GM12865 (cell line): Measurements from ENCODE around the gene PP2D1.

ENCODE experiments used
- DNase-seq: peaks from one replicate; pipeline ENCODE4 v3.0.0; 2010; ENCODE audit warnings: low read depth
- H3K4me3 ChIP-seq: 2 replicates; pipeline ENCODE4 v1.5.1; 2011; ENCODE audit warnings: mild to moderate bottlenecking, low read depth, low read length, control low read depth
- TF ChIP-seq, protein P1 (sequence below): IDR thresholded peaks from 2 replicates; pipeline ENCODE4 v1.5.1; 2011; ENCODE audit warnings: low read length, control low read depth, low read depth, inconsistent platforms; ENCODE audit not compliant: insufficient read depth; ENCODE audit errors: missing control alignments

The PP2D1 gene

DNA sequence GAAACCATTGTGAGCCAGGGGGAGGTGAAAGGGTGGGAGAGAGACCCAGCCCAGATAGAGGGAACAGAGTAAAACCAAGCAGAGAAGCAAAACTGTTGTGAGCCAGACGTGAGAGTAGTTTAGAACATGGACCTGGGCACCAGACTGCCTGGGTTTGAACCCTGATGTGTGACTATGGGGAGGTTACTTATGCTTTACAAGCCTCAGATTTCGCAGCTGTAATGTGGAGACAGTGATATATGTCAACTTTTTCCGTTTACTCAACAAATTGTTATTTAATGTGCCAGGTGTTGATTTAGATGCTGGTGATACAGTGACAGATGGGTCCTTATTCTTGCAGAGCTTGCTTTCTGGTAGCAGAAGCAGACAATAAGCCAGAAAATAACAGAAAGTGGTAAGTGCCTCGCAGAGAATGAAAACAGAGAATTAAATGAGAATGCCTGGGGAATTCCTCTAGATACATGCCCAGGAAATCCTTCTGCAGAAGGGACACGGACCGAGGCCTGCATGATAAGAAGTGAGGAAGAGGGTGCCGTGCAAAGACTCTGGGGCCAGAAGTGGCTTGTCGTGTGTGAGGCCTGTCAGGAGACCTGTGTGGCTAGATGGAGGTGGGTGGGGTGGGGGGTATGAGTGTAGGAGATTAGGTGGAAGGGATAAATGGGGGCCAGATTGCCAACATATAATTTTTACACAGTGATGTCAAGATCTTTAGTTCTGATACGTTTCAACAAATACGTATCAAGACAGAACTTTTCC lies 43.1 kb upstream of the PP2D1 start:
- no peak overlapping the region for H3K4me3 ChIP-seq
- peak; percentile 18 for DNase-seq
- TF ChIP-seq, protein P1, sequence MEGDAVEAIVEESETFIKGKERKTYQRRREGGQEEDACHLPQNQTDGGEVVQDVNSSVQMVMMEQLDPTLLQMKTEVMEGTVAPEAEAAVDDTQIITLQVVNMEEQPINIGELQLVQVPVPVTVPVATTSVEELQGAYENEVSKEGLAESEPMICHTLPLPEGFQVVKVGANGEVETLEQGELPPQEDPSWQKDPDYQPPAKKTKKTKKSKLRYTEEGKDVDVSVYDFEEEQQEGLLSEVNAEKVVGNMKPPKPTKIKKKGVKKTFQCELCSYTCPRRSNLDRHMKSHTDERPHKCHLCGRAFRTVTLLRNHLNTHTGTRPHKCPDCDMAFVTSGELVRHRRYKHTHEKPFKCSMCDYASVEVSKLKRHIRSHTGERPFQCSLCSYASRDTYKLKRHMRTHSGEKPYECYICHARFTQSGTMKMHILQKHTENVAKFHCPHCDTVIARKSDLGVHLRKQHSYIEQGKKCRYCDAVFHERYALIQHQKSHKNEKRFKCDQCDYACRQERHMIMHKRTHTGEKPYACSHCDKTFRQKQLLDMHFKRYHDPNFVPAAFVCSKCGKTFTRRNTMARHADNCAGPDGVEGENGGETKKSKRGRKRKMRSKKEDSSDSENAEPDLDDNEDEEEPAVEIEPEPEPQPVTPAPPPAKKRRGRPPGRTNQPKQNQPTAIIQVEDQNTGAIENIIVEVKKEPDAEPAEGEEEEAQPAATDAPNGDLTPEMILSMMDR = no peak

DNA sequence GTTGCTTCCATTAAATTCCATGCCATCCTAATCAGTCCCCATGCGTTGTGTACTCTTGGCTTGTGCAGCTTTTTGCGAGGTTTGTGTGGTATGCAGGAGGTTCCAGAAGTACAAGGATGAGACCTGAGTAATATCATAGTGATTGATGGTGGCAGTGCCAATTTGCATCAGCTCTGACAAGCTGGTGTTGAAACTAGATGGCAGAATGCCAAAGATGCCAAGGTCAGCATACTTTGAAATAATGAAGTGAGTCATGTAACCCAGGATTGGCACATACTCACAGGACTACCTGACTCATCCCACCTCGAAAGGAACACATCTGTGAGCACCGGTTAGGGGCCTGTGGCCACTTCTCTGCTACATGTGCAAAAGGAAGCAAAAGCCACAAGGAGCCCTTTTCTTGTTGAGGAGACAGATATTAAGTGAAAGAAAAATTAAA lies 42.5 kb upstream of the PP2D1 start:
- TF ChIP-seq, protein P1 = no peak
- DNase-seq = peak; percentile 84
- no peak overlapping the region for H3K4me3 ChIP-seq

DNA sequence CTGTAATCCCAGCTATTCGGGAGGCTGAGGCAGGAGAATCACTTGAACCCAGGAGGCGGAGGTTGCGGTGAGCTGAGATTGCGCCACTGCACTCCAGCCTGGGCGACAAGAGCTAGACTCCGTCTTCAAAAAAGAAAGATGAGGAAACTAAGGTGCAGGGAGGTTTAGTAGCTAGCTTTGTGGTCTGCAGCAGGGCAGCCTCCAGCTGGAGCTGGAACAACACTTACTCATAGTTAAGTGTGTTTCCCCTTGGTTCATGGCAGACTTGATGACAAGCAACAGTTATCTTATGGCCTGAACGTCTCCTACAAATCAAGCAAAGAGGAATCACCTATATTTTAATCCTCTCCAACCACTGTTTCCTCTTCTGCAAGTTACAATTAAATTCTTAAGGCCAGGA lies 40.8 kb upstream of the PP2D1 start:
- H3K4me3 ChIP-seq = no peak overlapping the region
- DNase-seq = no peak
- TF ChIP-seq, protein P1 = no peak

DNA sequence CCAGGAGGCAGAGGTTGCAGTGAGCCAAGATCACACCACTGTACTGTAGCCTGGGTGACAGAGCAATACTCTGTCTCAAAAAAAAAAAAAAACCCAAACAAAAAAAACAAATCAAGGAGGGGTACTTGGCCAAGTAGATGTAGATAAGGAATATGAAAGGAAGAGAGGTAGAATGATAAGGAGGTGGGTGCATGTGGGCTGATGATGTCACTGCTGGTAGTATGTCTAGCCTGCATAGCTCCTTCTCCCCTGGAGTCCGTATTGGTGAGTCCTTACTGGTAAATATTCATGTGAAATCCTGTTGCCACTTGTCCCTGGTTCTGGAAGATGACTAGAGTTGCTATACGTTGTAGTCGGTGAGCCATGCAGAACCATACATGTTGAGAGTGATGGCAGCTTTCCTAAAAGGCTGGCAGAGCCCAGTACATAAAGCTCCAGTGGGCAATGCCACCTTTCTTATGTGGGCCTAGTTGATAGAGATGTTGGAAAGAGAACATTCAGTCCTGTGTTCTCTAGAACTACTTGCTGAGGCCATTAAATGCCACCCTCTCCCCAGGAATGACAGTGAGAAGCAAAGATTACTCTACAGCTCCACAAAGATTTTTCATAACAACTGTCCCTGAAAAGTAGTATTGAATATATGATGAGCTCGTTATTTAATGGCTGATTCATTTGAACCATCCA lies 39.2 kb upstream of the PP2D1 start:
- TF ChIP-seq, protein P1 = no peak
- DNase-seq = no peak
- no peak overlapping the region for H3K4me3 ChIP-seq

DNA sequence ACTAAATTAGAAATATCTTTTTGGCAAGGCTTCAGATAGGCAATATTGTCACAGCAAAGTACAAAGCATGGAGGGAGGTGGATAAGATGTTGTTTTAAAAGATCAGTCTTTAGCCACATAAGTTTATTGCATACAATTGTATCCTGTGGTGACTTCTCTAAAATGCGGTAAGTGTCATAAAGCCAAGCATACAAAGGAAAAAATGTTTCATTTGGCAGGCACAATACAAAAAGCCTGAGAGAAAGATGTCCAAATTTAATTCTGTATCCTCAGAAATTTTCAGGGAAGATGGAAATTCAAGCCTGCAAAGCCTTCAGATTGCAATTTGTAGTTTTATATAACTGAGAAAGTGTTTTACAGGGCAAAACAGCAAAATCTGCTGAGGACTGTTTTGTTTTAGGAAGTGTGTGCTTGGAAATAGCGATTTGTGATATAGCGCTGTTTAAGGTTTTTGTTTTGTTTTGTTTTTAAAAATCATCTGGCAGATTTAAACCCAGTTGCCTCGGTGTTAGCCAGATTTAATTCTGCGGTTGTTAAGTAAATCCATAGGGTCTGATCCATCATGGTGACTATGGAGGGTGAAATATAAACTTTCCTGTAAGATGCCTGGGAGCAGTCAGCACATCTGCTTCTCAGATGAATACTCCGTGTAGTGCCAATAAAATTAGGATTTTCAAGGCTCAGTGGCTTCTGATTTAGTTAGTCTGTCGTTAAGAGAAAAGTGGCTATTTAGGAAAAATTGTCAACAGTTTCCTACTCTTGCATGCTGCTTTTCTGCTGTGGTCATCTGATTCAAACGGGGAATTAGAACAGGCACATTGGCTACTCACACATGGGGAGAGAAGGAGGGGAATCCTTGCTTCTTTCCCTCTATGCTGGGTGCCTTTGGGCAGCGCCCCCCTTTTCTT lies 36.2 kb upstream of the PP2D1 start:
- TF ChIP-seq, protein P1 = no peak
- peak overlapping the region; percentile 36 for H3K4me3 ChIP-seq
- no peak for DNase-seq

DNA sequence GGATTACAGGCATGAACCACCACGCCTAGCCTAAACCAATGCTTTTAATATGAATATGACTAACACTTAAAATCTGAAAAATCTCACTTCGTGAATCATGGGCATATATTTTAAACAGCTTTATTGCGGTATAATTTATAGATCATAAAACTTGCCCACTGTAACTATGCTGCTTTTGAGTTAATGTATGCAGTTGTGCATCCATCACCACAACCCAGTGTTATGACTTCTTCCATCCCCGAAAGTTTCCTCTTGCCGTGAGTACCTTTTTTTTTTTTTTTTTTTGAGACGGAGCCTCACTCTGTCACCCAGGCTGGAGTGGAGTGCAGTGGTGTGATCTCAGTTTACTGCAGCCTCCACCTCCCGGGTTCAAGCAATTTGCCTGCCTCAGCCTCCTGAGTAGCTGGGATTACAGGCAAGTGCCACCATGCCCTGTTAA lies 35.3 kb upstream of the PP2D1 start:
- H3K4me3 ChIP-seq = no peak overlapping the region
- DNase-seq = no peak
- TF ChIP-seq, protein P1 = no peak
